HG03025 (cell line): ENCODE results near the gene KRT40.
"Not testable (repeated sequence)": the region's sequence is repeated elsewhere in the genome, so short reads cannot be mapped to it uniquely, and the experiment has no call there.

Experiments used
- ATAC-seq: cut with Tn5 transposase; IDR thresholded peaks from one replicate; pipeline ENCODE4 v1.9.1; 2021; ENCODE audit warnings: mild to moderate bottlenecking, moderate library complexity; ENCODE audit not compliant: unreplicated experiment, low FRiP score

KRT40 gene

GRCh38 chr17:40999563-40999962 lies 15.4 kb upstream of the KRT40 start, which contains the start of gene KRTAP3-2:
TSS of gene KRTAP3-2 (minus strand) at chr17:40999906. CDS start at chr17:40999853, 53 bp downstream.
- ATAC-seq = not testable (repeated sequence)

GRCh38 chr17:40997361-40997760 lies 13.2 kb upstream of the KRT40 start:
- ATAC-seq = no peak

- ATAC-seq = no peak
Measured at GRCh38 chr17:40996829-40997228, 12.7 kb upstream of the KRT40 start.

DNA sequence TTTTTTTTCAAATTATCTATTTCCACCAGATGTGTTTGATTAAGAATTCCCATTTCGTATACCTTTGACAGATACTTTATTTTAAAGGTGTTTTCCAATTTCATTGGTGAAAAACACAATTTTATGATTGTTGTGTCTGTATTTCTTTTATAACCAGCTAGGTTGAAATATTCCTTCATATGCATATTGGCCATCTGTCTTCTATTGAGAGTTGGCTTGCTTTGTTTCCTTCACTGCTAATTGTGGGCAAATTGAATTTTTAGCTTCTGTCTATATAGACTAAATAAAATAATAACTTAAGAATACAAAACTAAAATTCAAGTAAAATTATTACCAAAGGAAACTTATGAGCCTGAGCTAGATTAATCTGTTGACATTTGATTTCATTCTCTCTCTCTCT lies 11.0 kb upstream of the KRT40 start:
- ATAC-seq = no peak

- ATAC-seq = no peak
Measured at GRCh38 chr17:40993839-40994238, 9.7 kb upstream of the KRT40 start, which contains the start of gene KRTAP3-3. TSS of gene KRTAP3-3 (minus strand) at chr17:40994164. CDS start at chr17:40994097, 67 bp downstream.

DNA sequence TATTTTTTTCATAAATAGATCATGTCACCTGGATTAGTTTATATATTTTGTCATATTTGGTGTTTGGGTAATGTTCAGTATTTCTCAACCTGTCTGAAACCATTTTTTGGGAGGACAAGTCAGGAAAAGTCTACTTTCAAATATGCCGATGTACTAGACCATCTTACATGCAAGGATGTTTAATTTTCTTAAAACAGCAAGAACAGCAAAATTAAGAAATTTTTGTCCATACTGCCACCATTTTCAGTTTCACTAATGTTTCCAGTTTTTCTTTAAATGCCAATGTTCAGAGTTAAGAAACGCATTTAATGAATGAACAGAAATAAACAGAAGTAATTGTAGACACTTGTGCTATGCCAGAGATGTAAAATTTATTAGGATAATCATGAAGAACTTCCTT lies 9.0 kb upstream of the KRT40 start:
- ATAC-seq = no peak

- no peak for ATAC-seq
Measured at GRCh38 chr17:40992666-40993065, 8.5 kb upstream of the KRT40 start.

DNA sequence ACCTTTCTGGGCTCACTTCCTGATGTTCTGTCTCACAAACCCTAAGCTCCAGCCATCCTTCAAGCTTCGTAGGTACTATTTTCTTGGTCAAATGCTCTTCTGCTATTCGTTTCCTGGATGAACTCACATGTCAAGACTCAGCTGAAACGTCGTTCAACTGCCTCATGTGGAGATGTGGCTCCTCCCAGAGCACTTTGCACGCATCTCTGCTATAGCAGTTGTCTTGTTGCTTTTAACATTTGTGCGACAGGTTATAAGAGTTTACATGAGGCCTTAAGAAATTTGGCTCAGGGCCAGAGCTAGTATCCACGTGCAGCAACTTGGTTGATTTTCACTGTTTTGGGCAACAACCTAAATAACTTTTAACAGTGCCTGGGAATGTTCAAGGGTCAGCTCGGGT lies 2.8 kb upstream of the KRT40 start:
- ATAC-seq = no peak

DNA sequence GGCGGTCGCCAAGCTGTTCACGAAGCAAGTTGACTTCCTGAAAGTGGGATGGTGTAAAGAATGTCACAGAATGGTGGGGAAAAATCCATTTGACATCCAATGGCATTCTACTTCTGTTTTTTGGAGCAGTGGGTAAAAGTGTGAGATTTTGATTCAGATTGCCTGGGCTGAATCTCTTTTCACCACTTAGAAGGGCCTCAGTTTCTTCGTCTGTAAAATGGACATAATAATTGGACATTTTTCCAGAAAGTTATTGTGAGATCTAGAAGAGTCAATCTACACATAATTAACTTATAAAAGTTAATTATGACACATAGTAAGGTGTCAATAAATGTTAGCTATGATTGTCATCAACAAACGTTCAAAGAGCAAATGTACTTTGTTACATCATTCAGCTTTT lies 3.0 kb downstream of the KRT40 start:
- ATAC-seq = no peak

DNA sequence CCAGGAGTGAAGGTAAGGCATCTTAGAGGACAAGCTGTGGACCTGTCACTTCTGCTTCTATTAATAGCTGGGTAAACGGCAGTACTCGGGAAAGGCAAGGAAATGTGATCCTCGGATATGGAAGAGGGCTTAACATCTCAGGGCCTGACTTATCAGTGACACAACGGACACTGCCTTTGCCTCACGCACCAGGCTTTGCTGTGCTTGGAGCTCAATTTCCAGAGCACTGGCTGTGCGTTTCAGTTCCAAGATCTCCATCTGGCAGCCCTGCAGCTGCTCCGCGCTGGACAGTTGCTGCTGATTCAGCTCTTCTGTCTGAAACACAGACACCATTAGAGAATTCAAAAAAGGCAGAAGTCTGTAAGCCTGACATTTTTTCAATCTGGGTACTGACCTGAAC lies 3.5 kb downstream of the KRT40 start:
- no peak for ATAC-seq

- no peak for ATAC-seq
Measured at GRCh38 chr17:40980117-40980516, 4.0 kb downstream of the KRT40 start.

- ATAC-seq = no peak
Measured at GRCh38 chr17:40978575-40979151, 5.5 kb downstream of the KRT40 start.

- no peak for ATAC-seq
Measured at GRCh38 chr17:40975516-40975915, 8.6 kb downstream of the KRT40 start.

DNA sequence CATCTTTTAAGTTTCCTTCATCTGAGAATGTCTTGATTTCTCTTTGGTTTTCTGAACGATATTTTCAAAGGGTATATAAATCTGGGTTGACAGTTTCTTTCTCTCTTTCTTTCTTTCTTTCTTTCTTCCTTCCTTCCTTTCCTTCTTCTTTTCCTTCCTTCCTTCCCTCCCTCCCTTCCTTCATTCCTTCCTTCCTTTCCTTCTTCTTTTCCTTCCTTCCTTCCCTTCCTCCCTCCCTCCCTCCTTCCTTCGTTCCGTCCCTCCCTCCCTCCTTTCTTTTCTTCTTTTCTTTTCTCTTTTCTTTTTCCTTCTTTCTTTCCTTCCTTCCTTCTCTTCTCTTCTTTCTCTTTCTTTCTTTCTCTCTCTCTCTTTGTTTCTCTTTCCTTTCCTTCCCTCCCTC lies 9.8 kb downstream of the KRT40 start:
- no peak for ATAC-seq

GRCh38 chr17:40967582-40967981 lies 16.5 kb downstream of the KRT40 start:
- ATAC-seq = no peak

- ATAC-seq = no peak
Measured at GRCh38 chr17:40966848-40967247, 17.3 kb downstream of the KRT40 start, which contains the start of gene KRT39. TSS of gene KRT39 (minus strand) at chr17:40966948. CDS start at chr17:40966856, 92 bp downstream.

GRCh38 chr17:40963838-40964237 lies 20.3 kb downstream of the KRT40 start:
- ATAC-seq = no peak

- no peak for ATAC-seq
Measured at GRCh38 chr17:40962059-40962561, 22.0 kb downstream of the KRT40 start.

DNA sequence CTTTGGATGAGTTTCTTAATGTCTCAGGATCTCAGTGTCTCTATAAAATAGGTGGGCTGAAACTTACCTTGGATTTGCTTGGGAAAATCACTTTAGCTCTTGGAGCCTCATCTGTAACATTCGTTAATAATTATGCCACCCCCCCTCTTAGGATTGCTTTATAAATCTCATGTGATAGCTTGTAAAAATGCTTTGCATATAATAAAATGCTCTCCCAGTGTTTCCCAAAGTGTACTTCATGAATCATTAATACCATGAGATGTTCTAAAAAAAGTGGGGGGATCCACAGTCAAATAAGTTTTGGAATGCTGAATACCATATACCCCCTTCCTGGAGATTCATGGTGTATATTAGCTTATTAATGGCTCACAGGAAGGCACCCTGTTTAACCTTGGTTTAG lies 22.5 kb downstream of the KRT40 start:
- no peak for ATAC-seq

DNA sequence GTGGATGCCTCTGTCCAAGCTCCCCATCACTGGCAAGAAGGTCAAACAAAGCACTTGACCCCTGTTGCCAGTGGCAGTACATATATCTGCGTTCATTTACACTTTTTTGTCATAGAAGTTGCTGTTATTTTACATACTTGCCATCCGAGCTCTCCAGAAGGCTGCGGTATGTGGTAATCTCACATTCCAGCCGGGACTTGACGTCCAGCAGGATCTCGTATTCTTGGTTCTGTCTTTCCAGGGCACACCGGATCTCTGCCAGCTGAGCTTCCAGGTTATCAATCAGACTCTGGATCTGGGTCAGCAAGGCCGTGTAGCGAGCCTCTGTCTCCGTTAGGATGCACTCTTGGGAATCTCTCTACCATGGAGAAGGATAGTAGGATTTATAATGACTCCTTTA lies 24.0 kb downstream of the KRT40 start:
- ATAC-seq = no peak

GRCh38 chr17:40958086-40958953 lies 25.8 kb downstream of the KRT40 start:
- no peak for ATAC-seq
